Left kidney (tissue), 2 donors: ENCODE results near the gene SH2B2. TPM values are rescaled to one million over a fixed set of nuclear protein-coding genes. Genes with fewer than 3 reads are reported as not detected.
A peak's percentile ranks its signal among the peaks of the same experiment; 100 is the strongest.
"Not testable (repeated sequence)": the region's sequence is repeated elsewhere in the genome, so short reads cannot be mapped to it uniquely, and the experiment has no call there.

Source experiments
- DNase-seq: peaks from one replicate; pipeline ENCODE4 v3.0.0-alpha.2; 2013
- polyA plus RNA-seq: library from polyadenylated mRNA; unstranded; fragments of 120-200 nt; gene quantifications from one replicate; pipeline ENCODE4 v1.2.1, GENCODE V29; 2013; ENCODE audit not compliant: insufficient read length

The SH2B2 gene
- polyA plus RNA-seq, 1 donor: 2.5 TPM

GRCh38 chr7:102330666-102331460 is 44.2 kb downstream of the SH2B2 start:
- DNase-seq: not testable (repeated sequence)

DNA sequence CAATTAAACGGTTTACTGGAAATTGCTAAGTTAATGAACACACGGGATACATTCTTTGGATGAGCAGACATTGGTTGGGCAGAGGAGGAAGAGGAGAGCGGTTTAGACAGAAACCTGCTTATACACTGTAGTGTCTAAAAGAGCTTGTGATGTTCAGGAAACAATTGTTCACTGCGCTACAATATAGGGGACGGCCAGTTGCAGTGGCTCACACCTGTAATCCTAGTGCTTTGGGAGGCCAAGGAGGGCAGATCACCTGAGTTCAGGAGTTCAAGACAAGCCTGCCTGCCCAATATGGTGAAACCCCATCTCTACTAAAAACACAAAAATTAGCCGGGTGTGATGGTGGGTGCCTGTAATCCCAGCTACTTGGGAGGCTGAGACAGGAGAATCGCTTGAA is 48.9 kb downstream of the SH2B2 start:
- DNase-seq: not testable (repeated sequence)

- DNase-seq: not testable (repeated sequence)
Observed at GRCh38 chr7:102337002-102337401, 50.3 kb downstream of the SH2B2 start.

GRCh38 chr7:102337420-102337819 is 50.8 kb downstream of the SH2B2 start:
- DNase-seq: not testable (repeated sequence)

DNA sequence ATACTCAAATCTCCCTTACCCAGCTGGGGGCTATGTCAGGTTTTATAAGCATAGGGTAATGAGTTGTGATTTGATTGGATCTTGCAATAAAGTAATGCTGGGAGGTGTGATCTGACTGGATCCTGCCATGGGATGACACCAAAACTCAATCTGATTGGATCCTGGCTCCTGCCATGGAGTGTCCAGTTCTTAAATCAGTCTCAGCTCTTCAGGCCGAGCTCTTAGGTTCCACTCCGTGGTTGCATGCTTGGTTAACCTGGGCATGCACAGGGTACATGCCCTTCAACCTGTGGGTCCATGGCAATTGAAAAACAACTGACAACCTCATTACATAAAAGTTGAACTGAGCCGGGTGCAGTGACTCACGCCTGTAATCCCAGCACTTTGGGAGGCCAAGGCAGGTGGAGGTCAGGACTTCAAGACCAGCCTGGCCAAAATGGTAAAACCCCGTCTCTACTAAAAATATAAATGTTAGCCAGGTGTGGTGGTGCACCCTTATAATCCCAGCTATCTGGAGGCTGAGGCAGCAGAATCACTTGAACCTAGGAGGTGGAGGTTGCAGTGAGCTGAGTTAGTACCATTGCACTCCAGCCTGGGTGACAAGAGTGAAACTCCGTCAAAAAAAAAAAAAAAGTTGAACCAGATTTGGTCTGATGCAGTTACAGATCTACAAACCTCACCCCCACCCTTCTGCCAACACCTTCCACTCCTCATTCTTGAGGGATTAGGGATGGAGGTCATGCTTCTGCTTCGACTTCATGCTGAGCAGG is 54.1 kb downstream of the SH2B2 start:
- DNase-seq: not testable (repeated sequence)

GRCh38 chr7:102346983-102347382 is 60.3 kb downstream of the SH2B2 start:
- not testable (repeated sequence) for DNase-seq

DNA sequence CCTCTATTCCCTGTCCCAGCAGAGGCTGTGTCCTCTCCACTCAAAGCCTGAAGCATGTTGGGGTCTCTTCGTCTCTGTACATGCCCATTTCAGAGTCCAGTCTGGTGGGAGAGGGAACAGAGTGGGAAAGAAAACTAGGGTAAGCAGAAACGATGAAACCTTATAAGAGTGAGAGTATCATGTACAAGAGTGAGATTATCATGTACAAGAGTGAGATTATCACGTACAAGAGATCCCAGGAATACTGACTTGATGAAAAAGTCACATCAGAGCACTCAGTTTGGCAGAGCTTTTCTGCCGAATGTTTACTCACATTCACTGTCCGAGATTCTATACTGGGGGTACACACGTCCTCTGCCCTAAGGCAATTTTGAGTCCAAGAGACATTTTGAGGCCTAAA is 69.7 kb downstream of the SH2B2 start, which contains the start of gene SPDYE6:
Gene SPDYE6 (minus strand): TSS at position 101 of the 400 bp plus-strand sequence. CDS start 421 bp downstream, outside the sequence.
- DNase-seq: not testable (repeated sequence)

DNA sequence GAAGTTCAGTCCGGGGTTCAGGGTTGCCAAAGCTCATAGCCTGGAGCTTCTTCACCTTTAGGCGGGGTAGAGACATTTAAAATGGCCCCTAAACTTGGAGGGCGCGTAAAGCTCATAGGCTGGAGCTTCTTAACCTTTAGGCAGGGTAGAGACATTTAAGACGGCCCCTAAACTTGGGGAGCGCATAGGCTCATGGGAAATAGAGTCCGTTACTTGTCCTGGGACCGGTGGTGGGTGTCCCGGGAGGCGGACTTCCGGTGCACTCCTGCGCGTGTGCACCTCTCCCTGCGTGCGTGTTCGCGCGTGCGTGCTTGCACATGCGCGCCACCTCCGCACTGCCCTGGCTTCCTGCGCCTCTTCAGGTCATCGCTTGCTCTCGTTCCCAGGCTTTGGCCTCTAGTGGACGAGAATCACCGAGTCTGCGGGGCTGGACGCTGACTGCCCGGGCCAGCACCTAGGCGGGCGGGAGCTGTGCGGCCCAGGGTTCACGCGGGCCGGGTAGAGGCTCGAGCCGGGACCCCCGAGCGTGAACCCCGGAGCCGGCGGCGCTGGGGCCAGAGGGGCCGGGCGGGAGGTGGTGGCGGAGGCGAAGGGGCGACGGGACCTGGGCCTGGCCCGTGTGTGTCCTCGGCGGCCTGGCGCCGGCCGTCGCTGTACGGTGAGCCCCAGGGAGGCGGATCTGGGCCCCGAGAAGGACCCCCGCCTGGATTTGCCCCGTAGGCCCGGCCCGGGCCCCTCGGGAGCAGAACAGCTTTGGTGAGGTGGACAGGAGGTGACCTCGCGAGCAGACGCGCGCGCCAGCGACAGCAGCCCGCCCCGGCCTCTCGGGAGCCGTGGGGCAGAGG is 77.1 kb downstream of the SH2B2 start:
- DNase-seq: peak; percentile 96

DNA sequence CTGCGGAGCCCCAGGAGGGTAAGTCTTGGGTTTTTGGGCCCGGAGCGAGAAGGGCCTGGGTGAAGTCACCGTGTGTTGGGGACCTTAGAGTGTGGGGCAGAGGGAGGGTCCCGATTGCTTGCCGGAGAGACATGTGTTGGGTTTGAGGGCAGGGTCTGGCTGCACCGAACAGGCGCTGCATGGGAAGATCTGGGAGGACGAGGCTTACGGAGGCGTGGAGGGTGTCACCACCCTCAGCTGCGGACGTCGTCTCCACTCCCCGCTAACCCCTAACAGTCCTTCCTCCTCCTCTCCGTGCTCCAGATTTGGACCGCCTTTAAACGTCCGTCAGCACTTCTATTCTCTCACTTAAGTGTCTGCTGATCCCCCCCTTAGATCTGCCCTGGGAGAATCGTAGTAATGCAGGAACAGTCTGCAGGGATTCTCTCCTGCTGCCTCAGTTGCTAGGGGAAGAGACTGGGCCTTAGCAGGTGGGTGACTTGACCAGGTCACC is 77.8 kb downstream of the SH2B2 start:
- DNase-seq: not testable (repeated sequence)

- DNase-seq: not testable (repeated sequence)
Observed at GRCh38 chr7:102365390-102365789, 78.7 kb downstream of the SH2B2 start.

DNA sequence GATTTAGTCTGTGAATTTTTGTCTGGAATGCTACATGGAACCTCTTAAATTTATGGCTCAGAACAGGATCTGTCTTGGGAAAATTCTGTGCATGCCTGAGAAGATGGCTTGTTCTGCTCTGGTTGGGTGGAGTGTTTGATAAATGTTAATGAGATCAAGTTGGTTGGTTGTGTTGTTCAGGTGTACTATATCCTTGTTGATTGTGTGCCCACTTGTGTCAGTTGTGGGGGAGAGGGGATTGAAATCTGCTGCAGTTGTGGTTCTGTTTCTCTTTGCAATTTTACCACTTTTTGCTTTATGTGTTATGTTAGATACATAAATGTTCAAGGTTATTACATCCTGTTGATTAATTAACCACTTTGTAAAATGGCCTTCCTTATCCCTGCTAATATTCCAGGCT is 83.4 kb downstream of the SH2B2 start:
- DNase-seq: not testable (repeated sequence)

Other genes starting within 250 kb of the SH2B2 start
- gene SPDYE6, start 69.6 kb downstream of the SH2B2 start, polyA plus RNA-seq: 6.3 TPM
- 42.4 TPM for gene PRKRIP1, start 109.5 kb downstream of the SH2B2 start, polyA plus RNA-seq
- gene ORAI2, start 146.7 kb downstream of the SH2B2 start, polyA plus RNA-seq: 17.0 TPM
- gene ALKBH4, start 178.0 kb downstream of the SH2B2 start, polyA plus RNA-seq: 9.1 TPM
- gene LRWD1, start 178.1 kb downstream of the SH2B2 start, polyA plus RNA-seq: 17.8 TPM
- gene POLR2J, start 192.1 kb downstream of the SH2B2 start, polyA plus RNA-seq: 18.7 TPM
- 8.6 TPM for gene RASA4B, start 230.9 kb downstream of the SH2B2 start, polyA plus RNA-seq